Endodermal cell (in vitro differentiated cells): ENCODE data around the gene SCN11A. TPM values are rescaled to one million over a fixed set of nuclear protein-coding genes. Genes with fewer than 3 reads are reported as not detected.

Experiments used
- DNase-seq: peaks from one replicate; pipeline ENCODE4 v3.0.0-alpha.2; 2017
- H3K27ac ChIP-seq: 2 replicates; pipeline ENCODE4 v1.5.1; 2013; ENCODE audit warnings: mild to moderate bottlenecking, low read depth, low read length, moderate library complexity
- H3K27me3 ChIP-seq: 2 replicates; pipeline ENCODE4 v1.6.1; 2013; ENCODE audit warnings: mild to moderate bottlenecking, low read length, moderate library complexity; ENCODE audit not compliant: insufficient read depth, control insufficient read depth, poor library complexity, severe bottlenecking
- H3K36me3 ChIP-seq: 2 replicates; pipeline ENCODE4 v1.7.0; 2013; ENCODE audit warnings: mild to moderate bottlenecking, low read length, moderate library complexity; ENCODE audit not compliant: control insufficient read depth, insufficient read depth
- H3K4me1 ChIP-seq: one replicate; pipeline ENCODE4 v1.7.0; 2013; ENCODE audit warnings: low read length; ENCODE audit not compliant: control insufficient read depth, insufficient read depth
- H3K4me3 ChIP-seq: 2 replicates; pipeline ENCODE4 v1.5.1; 2013; ENCODE audit warnings: mild to moderate bottlenecking, low read length, moderate library complexity
- H3K9ac ChIP-seq: 2 replicates; pipeline ENCODE4 v1.6.1; 2013; ENCODE audit warnings: mild to moderate bottlenecking, low read length, moderate library complexity; ENCODE audit not compliant: poor library complexity, severe bottlenecking; ENCODE audit errors: extremely low read depth
- H3K9me3 ChIP-seq: 2 replicates; pipeline ENCODE4 v1.6.1; 2013; ENCODE audit warnings: mild to moderate bottlenecking, low read length, moderate library complexity; ENCODE audit not compliant: control insufficient read depth
- H3K27ac Mint-ChIP-seq: 2 replicates; pipeline ENCODE4 v1.8.0; 2020; ENCODE audit warnings: mixed read lengths
- H3K27me3 Mint-ChIP-seq: 2 replicates; pipeline ENCODE4 v1.8.0; 2021; ENCODE audit warnings: mild to moderate bottlenecking, mixed read lengths; ENCODE audit not compliant: insufficient read depth
- H3K36me3 Mint-ChIP-seq: 2 replicates; pipeline ENCODE4 v1.8.0; 2020; ENCODE audit warnings: low read depth, mixed read lengths
- H3K4me1 Mint-ChIP-seq: 2 replicates; pipeline ENCODE4 v1.8.0; 2020; ENCODE audit warnings: mixed read lengths
- H3K4me3 Mint-ChIP-seq: 2 replicates; pipeline ENCODE4 v1.8.0; 2020; ENCODE audit warnings: mild to moderate bottlenecking, moderate library complexity, mixed read lengths
- H3K9me3 Mint-ChIP-seq: 2 replicates; pipeline ENCODE4 v1.8.0; 2020; ENCODE audit warnings: mild to moderate bottlenecking, mixed read lengths
- CTCF ChIP-seq: fragments of 200-600 bp; sonication (generic); conservative IDR thresholded peaks from 2 replicates; pipeline ENCODE4 v1.5.0; 2021; ENCODE audit warnings: antibody characterized with exemption, mild to moderate bottlenecking
- WGBS, 2 experiments: methylation state at CpG; one replicate each; pipeline versions ENCODE4 v1.1.5 to v1.1.7; 2013; ENCODE audit warnings: missing lambda C conversion rate in 2 of 2, mixed read lengths in 1 of 2; ENCODE audit not compliant: insufficient coverage in 1 of 2, insufficient read length in 1 of 2; 5-methylcytosine and 5-hydroxymethylcytosine counted together
- total RNA-seq, 2 donors: library from RNA; stranded (reverse); fragmentation: NEBNext Ultra II Directional in 1 of 2; extraction: Animal tissue kit (Norgen Biotek cat#: 25700) in 1 of 2; gene quantifications; 2 replicates in 1 of 2; 3 replicates in 1 of 2; pipeline ENCODE4 v1.2.1, GENCODE V29; 2021

SCN11A gene
- total RNA-seq, 2 donors from 2014 or later, result 0.40 to 0.81 TPM

- Histone ChIP-seq H3K27ac (no peak overlapping the region), H3K9me3 (peaks cover 8% of the 10 kb centered on the region), H3K4me1 (no peaks in the 10 kb centered on the region), H3K27me3 (no peaks in the 10 kb centered on the region), H3K36me3 (no peaks in the 10 kb centered on the region), H3K4me3 (no peak overlapping the region), H3K9ac (no peak overlapping the region)
- no peak overlapping the region for H3K4me3 Mint-ChIP-seq
- no peak for DNase-seq
- no peaks in the 10 kb centered on the region for H3K27me3 Mint-ChIP-seq
- 89% methylated on average over 3 of the region's 3 CpGs; no CpG with 5 or more reads in 1 of the 2 experiments for WGBS, 2 experiments
- H3K9me3 Mint-ChIP-seq, result peaks cover 3% of the 10 kb centered on the region
- H3K4me1 Mint-ChIP-seq, result peaks cover 17% of the 10 kb centered on the region
- no peak overlapping the region for H3K27ac Mint-ChIP-seq
- peaks cover 7% of the 10 kb centered on the region for H3K36me3 Mint-ChIP-seq
- TF ChIP-seq CTCF, result no peak
These were observed 4.4 kb upstream of the SCN11A start for GRCh38 chr3:39056151-39056550.

- 93 to 100% methylated on average over 1 to 2 of the region's 2 CpGs for WGBS, 2 experiments
- no peak overlapping the region for H3K27ac Mint-ChIP-seq
- DNase-seq, result no peak
These were observed 2.0 kb upstream of the SCN11A start for GRCh38 chr3:39053696-39054095.

GRCh38 chr3:39052583-39052982, 839 bp upstream of the SCN11A start:
- Mint-ChIP-seq H3K27me3 (no peaks in the 10 kb centered on the region), H3K9me3 (no peaks in the 10 kb centered on the region), H3K36me3 (no peaks in the 10 kb centered on the region), H3K4me1 (peaks cover 14% of the 10 kb centered on the region), H3K4me3 (peak overlapping the region; percentile 79), H3K27ac (peak overlapping the region; percentile 98)
- Histone ChIP-seq H3K9ac (peak overlapping the region; percentile 89), H3K4me1 (no peaks in the 10 kb centered on the region), H3K9me3 (no peaks in the 10 kb centered on the region), H3K27ac (peak overlapping the region; percentile 96), H3K27me3 (no peaks in the 10 kb centered on the region), H3K36me3 (no peaks in the 10 kb centered on the region), H3K4me3 (peak overlapping the region; percentile 86)
- WGBS, 2 experiments, result 0 to 4% methylated on average over 3 to 10 of the region's 11 CpGs
- TF ChIP-seq CTCF, result no peak
- no peak for DNase-seq

More at GRCh38 chr3:39053696-39054095, 2.0 kb upstream of the SCN11A start:
- no peaks in the 10 kb centered on the region for H3K27me3 Mint-ChIP-seq
- no peaks in the 10 kb centered on the region for H3K27me3 ChIP-seq
- peaks cover 7% of the 10 kb centered on the region for H3K36me3 Mint-ChIP-seq
- H3K4me1 Mint-ChIP-seq, result peaks cover 14% of the 10 kb centered on the region
- H3K4me1 ChIP-seq, result no peaks in the 10 kb centered on the region
- H3K9ac ChIP-seq, result no peak overlapping the region
- peak overlapping the region; percentile 86 for H3K4me3 ChIP-seq
- no peak overlapping the region for H3K4me3 Mint-ChIP-seq
- no peak for TF ChIP-seq CTCF
- H3K27ac ChIP-seq, result no peak overlapping the region
- no peaks in the 10 kb centered on the region for H3K9me3 ChIP-seq
- no peaks in the 10 kb centered on the region for H3K36me3 ChIP-seq
- H3K9me3 Mint-ChIP-seq, result no peaks in the 10 kb centered on the region
